Cardiac fibroblast (primary cell): ENCODE data around the gene PCDHGC4.

ENCODE experiments used
- DNase-seq, 2 donors: peaks; one replicate each; pipeline versions ENCODE4 v3.0.0 to v3.0.0-alpha.2; 2010; ENCODE audit warnings: low read depth in 2 of 2
- H3K4me3 ChIP-seq, 2 donors: replicated peaks in 1 of 2; 1 replicate in 1 of 2; 2 replicates in 1 of 2; pipeline ENCODE4 v1.5.1; 2011; ENCODE audit warnings: low read depth in 2 of 2, low read length in 2 of 2, mild to moderate bottlenecking in 2 of 2, moderate library complexity in 1 of 2
- TF ChIP-seq, protein P1 (sequence below): IDR thresholded peaks from one replicate; pipeline ENCODE4 v1.5.1; 2011; ENCODE audit warnings: low read depth, mild to moderate bottlenecking, low read length, inconsistent platforms

PCDHGC4 gene

DNA sequence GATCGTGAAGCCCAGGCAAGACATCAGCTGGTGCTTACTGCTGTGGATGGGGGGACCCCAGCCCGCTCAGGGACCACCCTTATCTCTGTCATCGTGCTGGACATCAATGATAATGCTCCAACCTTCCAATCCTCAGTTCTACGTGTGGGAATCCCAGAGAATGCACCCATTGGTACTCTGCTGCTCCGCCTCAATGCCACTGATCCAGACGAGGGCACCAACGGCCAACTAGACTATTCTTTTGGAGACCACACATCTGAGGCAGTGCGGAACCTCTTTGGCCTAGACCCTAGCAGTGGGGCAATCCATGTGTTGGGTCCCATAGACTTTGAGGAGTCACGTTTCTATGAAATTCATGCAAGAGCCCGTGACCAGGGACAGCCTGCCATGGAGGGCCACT lies 5.0 kb downstream of the PCDHGC4 start:
- DNase-seq: no peak
- TF ChIP-seq, protein P1, sequence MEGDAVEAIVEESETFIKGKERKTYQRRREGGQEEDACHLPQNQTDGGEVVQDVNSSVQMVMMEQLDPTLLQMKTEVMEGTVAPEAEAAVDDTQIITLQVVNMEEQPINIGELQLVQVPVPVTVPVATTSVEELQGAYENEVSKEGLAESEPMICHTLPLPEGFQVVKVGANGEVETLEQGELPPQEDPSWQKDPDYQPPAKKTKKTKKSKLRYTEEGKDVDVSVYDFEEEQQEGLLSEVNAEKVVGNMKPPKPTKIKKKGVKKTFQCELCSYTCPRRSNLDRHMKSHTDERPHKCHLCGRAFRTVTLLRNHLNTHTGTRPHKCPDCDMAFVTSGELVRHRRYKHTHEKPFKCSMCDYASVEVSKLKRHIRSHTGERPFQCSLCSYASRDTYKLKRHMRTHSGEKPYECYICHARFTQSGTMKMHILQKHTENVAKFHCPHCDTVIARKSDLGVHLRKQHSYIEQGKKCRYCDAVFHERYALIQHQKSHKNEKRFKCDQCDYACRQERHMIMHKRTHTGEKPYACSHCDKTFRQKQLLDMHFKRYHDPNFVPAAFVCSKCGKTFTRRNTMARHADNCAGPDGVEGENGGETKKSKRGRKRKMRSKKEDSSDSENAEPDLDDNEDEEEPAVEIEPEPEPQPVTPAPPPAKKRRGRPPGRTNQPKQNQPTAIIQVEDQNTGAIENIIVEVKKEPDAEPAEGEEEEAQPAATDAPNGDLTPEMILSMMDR: no peak
- no peak overlapping the region for H3K4me3 ChIP-seq

DNA sequence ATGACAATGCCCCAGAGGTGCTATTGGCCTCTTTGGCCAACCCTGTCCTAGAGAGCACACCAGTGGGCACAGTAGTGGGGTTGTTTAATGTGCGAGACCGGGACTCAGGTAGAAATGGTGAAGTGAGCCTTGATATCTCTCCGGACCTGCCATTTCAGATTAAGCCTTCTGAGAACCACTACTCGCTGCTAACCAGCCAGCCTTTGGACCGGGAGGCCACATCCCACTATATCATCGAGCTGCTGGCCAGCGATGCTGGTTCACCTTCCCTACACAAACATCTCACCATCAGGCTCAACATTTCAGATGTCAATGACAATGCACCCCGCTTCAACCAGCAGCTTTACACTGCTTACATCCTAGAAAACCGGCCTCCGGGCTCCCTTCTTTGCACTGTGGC lies 5.4 kb downstream of the PCDHGC4 start:
- TF ChIP-seq, protein P1: no peak
- H3K4me3 ChIP-seq: no peak overlapping the region
- no peak for DNase-seq

DNA sequence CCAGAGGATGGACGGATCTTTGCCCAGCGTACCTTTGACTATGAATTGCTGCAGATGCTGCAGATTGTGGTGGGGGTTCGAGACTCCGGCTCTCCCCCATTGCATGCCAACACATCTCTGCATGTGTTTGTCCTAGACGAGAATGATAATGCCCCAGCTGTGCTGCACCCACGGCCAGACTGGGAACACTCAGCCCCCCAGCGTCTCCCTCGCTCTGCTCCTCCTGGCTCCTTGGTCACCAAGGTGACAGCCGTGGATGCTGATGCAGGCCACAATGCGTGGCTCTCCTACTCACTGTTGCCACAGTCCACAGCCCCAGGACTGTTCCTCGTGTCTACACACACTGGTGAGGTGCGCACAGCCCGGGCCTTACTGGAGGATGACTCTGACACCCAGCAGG lies 5.9 kb downstream of the PCDHGC4 start:
- TF ChIP-seq, protein P1: no peak
- H3K4me3 ChIP-seq: no peak overlapping the region
- DNase-seq: no peak

DNA sequence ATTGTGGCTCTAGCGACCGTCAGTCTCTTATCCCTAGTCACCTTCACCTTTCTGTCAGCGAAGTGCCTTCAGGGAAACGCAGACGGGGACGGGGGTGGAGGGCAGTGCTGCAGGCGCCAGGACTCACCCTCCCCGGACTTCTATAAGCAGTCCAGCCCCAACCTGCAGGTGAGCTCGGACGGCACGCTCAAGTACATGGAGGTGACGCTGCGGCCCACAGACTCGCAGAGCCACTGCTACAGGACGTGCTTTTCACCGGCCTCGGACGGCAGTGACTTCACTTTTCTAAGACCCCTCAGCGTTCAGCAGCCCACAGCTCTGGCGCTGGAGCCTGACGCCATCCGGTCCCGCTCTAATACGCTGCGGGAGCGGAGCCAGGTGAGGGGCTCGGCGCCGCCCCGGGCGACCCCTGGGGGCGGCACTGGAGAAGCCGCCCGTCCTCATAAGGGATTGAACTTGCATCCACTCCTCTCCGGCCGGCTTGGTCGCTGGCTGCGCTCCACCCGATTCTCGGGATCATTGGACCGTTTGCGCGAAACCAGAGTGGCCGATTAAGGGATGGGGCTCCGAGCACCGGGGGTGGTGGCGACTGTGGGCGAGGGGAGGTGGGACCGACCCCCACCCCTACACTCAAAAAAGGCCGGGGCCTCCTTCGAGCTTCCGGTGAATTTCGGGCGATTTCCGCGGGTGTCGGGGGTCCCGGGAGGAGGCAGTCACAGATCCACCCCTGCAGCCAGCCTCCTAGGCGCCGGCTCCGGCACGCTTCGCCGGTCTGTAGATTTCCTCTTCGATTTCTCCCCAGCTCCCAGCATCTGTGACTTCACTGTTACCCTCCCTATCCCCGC lies 6.7 kb downstream of the PCDHGC4 start:
- DNase-seq: no peak
- H3K4me3 ChIP-seq: no peak overlapping the region
- TF ChIP-seq, protein P1: no peak

DNA sequence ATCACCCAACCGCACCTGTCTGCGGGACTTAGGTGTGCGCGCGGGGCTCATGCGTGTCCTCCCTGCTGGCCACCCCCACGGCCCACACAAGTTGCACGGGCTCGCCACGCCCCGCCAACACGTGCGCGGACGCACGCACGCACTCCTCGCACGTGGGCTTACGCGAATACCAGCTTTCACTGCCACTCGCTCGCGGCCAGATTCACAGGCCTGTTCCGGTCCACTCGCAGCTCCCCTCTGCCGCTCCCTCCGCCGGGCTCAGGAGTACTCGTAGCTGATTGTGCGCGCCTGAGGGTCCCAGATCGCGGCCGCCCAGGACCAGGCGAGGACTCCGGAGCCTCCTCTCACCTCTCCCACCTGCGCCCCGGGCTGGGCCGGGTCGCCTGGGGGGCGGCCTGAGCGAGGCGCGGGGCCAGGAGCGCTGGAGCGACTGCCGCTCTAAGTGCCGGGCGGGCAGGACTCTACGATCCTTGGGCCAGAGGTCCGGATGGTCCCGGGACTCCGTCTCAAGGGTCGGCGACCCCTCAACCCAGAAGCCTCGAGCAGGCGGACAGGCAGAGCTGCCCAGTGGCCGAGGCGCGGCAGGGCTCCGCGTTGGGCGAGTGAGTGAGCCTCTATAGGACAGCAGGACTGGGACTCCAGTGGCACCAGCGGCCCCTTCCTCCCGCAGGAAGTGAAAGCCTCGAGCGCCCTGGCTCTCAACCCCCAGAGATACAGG lies 7.5 kb downstream of the PCDHGC4 start:
- DNase-seq: no peak
- TF ChIP-seq, protein P1: no peak
- H3K4me3 ChIP-seq: no peak overlapping the region

DNA sequence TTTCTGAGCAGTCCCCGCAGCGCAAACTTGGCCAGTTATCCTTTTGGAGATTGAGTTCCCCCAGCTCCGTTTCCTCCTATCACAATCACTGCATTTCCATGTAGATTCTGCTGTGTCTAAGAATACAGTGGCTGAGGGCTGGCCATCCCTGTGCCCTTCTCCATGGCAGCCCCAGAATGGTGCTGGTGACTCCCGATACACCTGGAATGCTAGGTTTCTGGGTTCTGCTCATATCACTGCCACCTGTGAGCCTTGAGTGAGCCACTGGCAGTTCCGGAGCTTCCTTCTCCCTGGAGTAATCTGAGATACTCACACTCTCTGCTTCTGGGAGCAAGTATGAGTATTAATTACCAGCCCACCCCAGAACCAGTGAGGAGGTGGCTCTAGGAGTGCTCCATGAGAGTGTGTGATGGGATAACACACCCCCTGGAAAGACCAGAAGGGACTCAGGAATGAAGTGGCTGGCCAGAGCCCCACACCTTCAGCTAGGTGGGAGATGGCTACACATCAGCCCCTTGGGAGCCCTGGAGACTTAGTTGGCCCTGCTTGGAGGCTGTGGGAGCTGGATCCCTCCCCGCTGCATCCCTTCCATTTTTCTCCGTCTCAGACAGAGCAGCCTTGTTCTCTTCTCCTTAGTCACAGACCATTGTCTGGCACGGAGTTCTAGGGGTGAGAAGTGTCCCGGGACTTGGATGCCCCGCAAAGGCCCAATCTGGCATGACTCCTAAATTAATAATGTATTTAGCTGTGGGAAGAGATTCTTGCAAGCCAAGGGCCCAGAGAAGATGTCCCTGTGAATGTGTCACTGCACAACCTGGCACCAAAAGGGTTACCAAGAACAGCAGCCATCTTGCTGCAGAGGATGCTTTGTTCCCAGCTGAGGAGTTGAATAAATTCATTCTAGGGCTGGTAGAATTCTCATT lies 8.9 kb downstream of the PCDHGC4 start:
- no peak overlapping the region for H3K4me3 ChIP-seq
- peak; percentile 53 to 55 for DNase-seq
- TF ChIP-seq, protein P1: no peak
